Right hindlimb (tissue), 1 donor: ENCODE data around the gene MED12.
"Not testable (repeated sequence)": the region's sequence is repeated elsewhere in the genome, so short reads cannot be mapped to it uniquely, and the experiment has no call there.

Experiments used
- DNase-seq: peaks from one replicate; pipeline ENCODE4 v3.0.0-alpha.2; 2018

Gene MED12

DNA sequence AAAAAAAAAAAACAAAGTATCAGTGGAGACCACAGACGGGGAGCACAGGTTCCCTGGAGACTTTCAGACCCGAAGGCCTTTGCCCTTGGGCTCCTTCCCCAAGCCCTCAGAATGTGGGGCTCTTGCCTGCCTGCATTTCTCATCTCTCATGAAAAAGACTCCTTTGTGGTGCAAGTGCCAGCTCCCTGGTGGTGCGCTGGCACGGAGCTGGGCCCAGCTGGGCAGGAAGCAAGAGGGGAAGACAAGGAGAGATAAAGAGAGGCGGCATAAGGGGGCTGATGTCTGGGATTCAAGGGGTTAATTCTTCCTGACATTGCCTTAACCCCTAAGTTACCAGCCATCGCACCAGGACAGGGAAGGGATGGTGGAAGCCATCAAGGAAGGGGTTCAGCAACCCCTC lies 48.1 kb downstream of the MED12 start:
- DNase-seq, result no peak

DNA sequence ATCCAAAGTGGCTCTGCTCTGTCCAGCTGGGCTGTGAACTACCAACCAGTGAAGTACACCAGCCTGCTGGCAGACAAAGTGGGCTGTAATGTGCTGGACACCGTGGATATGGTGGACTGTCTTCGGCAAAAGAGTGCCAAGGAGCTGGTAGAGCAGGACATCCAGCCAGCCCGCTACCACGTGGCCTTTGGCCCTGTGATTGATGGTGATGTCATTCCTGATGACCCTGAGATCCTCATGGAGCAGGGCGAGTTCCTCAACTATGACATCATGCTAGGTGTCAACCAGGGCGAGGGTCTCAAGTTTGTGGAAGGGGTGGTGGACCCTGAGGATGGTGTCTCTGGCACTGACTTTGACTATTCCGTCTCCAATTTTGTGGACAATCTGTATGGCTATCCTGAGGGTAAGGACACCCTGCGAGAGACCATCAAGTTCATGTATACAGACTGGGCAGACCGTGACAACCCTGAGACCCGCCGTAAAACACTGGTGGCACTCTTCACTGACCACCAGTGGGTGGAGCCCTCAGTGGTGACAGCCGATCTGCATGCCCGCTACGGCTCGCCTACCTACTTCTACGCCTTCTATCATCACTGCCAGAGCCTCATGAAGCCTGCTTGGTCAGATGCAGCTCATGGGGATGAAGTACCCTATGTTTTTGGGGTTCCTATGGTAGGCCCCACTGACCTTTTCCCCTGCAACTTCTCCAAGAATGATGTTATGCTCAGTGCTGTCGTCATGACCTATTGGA lies 48.8 kb downstream of the MED12 start:
- DNase-seq, result no peak

DNA sequence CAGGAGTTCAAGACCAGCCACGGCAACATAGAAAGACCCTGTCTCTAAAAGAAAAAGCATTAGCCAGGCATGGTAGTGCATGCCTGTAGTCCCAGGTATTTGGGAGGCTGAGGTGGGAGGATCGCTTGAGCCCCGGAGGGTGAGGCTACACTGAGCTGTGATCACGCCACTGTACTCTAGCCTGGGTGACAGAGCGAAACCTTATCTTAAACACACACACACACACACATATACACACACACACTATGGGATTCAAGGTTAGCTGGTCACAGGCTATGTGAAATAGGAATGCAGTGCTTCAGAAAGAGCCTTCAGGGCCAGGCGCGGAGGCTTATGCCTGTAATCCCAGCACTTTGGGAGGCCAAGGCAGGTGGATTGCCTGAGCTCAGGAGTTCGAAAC lies 49.7 kb downstream of the MED12 start:
- no peak for DNase-seq

DNA sequence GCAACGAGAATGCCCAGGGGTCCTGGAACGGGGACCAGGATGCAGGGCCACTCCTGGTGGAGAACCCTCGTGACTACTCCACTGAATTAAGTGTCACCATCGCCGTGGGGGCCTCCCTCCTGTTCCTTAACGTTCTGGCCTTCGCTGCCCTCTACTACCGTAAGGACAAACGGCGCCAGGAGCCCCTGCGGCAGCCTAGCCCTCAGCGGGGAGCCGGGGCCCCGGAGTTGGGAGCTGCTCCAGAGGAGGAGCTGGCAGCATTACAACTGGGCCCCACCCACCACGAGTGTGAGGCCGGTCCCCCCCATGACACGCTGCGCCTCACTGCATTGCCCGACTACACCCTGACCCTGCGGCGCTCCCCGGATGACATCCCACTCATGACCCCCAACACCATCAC lies 51.2 kb downstream of the MED12 start:
- no peak for DNase-seq

DNA sequence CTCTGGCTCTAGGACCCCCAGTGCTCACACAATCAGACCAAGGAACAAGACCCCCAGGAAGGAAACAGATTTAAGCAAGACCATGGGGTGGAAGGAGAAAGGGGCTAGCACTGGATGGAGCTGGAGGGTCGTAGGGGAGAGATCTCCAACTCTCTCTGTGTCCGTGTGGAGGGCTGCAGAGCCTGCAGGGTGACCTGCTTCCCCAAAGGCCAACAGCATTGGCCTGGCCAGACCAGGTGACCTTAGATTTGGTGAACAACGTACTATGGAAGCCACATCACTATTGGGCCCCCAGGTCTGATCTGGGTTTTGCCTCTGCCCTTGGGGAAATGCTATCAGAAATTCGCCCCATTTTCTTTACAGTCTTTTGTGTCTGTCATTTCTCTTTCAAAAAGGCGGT lies 52.3 kb downstream of the MED12 start:
- DNase-seq, result no peak

DNA sequence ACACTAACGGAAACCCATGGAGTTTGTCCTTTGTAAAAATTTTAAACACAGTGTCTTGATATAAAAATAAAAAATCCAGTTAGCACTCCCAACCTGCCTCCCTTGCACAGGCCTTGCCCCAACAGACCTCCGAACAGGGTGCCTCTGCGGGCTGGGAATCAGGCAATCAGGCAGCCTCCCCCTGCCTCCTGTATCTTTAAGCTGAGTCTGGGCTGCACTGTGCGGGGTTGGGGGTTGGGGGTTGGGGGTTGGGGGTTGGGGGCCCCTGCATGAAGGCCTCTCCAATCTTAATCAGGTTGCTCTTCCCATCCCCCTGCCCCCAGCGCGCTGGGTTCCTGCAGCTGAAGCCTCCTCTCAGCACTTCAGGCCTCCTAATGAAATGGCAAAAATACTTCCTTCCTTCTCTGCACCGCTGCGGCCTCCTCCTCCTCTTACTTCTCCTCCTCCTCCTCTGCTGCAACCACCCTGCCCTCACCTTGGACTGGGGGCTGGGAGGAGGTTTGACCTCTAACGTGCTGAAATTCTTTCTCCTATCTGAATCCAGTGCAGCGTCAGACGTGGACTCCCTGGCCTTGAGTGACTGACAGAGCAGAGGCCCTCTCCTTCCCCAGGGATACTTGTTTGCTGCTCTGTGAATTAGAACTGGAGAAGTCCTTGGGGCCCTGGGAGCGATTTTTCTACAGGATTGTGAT lies 52.9 kb downstream of the MED12 start:
- no peak for DNase-seq

DNA sequence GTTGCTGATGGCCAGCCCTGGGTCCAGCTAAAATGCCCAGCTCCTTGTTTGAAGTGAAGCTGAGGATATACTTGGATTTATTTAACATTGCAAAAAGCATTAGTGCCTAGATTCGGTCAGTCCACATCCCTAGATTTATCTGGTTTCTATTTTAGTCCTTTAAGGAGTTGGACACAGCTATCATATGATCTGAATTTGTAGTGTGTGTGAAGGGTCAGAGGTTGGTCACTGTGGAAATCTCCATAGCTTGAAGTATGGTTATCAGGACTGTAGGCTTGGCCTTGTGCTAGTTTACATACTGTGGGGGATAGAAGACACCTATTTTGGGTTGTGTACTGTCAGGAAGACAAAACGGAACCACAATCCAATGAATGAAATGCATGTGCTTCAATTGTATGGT lies 55.0 kb downstream of the MED12 start:
- no peak for DNase-seq

DNA sequence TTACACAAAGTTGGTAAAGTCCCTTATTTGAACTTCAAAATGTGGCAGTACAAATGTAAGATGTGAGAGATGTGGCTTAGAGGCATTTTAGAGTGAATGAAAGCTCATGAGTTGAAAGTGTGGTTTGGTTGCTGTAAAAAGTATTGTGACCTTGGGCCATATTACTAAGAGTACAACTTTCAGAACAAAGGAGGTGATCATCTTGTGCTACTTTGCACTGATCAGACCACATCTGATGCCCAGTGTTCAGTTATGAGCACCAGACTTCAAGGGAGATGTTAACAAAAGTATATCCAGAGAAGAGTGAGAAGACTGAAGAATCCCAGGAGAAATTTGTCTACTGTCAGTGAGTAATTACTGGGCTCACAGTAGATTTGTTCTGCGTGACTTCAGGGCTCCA lies 56.4 kb downstream of the MED12 start:
- no peak for DNase-seq

DNA sequence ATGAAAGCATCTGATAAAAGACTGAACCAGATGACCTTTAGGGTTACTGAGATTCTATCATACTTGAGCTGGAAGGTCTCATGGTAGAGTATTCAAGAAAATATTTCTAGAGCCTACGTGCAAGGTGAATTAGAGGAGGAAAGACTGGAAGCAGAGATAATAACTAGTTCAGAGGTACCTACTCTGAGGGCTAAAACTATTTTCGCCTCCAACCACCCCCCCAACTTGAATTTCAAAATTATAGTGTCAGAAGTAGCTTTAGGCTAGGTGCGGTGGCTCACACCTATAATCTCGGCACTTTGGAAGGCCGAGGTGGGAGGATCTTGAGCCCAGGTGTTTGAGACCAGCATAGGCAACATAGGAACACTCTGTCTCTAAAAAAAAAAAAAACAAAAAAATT lies 57.1 kb downstream of the MED12 start:
- no peak for DNase-seq

DNA sequence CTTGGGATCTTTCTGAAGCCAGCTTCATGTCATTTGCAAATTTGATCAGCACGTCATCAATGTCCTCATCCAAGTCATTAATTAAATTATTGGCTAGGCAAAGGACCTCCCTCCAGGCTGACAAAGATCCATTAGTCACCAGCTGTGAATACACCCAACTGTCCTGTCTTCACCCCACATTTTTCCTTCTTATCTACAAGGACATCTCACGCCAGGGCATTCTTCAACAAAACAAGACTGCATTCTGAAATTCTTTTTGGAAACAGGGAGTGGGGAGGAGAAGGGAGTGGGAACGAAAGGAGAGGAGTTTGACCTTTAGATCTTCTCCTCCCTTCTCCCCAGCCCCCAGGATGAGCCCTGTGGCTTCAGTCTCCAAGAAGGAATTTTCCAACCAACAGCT lies 58.9 kb downstream of the MED12 start:
- no peak for DNase-seq

DNA sequence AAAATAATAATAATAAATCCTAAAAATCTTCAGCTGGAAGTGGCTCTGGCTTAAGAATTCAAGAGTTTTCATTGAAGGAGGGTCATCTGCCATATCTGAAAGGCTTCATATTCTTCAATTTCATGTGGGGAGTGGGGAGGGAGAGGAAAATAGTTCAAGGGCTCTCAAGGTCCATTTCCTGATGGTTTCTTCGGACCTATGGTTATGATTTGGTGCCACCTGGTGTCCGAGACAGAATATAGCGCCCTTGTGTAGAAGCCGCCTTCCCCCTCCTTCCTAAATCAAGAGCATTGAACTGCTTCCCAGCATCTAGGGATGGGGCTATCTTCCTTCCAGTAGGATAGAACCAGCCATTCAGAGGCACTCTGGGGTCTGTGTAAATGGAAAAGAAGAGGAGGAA lies 60.5 kb downstream of the MED12 start:
- DNase-seq, result peak; percentile 57

DNA sequence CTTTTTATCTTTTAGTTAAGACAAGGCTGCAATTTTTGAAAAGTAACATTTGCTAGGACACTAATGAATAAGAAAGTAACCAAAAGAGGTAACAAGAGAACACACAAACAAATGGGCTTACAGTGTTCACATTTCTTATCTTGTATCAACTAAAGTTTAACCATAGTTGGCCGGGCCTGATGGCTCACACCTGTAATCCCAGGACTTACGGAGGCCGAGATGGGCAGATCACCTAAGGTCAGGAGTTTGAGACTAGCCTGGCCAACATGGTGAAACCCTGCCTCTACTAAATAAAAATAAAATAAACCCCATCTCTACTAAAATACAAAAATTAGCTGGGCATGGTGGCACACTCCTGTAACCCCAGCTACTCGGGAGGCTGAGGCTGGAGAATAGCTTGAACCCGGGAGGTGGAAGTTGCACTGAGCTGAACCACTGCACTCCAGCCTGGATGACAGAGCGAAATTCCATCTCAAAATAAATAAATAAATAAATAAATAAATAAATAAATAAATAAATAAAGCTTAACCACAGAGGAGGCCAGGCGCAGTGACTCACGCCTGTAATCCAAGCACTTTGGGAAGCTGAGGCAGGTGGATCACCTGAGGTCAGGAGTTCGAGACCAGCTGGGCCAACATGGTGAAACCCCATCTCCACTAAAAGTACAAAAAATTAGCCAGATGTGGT lies 62.3 kb downstream of the MED12 start:
- DNase-seq, result not testable (repeated sequence)

DNA sequence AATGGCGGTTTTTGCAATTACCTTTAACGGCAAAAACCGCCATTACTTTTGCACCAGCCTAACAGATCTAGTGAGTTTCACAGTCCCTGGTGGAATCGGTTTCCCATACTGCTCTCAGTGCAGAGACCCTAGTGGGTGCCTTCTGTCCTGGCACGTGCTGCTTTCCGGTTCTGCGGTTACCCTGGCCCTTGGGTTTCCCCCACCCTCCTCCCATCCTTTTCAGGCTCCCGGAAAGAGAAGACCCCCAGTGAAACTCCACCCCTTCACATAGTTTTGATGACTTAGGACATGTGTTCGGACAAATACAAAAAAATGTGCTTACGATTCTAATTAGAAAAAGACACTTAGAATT lies 63.1 kb downstream of the MED12 start:
- DNase-seq, result no peak

DNA sequence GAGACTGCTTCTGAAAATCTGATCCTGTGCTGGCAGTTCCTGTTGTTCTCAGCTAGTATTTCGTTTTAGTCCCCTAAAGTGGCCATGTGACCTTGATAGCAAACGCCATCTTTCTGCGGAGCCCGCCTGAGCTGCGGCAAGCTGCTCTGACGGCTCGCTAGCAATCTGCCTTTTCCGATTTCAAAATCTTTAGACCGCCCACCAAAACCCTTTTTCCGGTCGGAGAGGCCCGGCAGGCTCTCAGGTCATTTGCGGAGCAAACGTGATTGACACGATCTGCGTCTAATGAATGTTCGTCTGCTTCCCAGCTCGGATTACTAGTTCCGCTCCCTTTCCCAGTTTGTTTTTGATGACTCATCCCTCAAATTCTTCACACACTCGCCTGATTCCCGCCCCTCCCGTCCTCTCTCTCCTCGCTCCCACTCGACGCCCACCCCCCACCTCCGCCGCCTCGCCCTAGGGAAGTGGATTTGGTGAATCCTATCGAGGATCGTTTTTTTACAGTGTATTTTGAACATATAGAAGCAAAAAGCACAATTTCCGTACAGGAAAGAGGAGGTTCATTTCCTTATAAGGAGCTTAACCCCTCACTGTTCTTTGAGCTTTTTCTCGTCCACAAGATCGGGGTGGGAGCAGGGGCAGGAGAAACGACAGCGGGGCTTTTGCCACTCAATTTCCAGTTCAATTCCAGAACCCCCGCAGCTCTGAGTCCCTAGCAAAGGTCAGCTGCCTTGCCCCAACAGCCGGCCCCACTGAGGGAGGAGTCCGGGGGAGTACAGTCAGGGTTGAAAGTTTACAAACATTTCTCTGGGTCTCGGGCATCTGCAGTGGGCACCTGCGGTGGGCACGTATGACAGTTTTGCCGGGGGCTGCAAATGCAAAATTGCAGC lies 63.8 kb downstream of the MED12 start:
- DNase-seq, result peak; percentile 93

DNA sequence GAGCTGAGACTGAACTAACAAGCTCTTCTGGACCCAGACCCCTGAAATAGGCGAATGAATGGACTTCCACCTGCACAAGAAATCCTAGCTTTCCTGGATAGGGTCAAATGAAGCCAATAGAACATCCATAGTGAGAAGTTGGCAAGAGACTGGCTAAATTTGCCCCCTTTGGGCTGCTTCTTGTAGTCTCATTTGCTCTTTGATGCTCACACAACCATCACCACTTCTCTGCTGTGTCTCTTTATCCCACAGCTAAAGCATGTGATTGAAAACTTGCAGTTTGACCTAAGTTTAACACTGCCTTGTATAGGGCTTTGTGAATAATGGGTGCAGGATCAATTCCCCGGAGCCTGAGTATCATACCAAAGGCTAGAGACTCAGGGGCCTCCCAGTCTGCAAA lies 64.5 kb downstream of the MED12 start:
- DNase-seq, result no peak

DNA sequence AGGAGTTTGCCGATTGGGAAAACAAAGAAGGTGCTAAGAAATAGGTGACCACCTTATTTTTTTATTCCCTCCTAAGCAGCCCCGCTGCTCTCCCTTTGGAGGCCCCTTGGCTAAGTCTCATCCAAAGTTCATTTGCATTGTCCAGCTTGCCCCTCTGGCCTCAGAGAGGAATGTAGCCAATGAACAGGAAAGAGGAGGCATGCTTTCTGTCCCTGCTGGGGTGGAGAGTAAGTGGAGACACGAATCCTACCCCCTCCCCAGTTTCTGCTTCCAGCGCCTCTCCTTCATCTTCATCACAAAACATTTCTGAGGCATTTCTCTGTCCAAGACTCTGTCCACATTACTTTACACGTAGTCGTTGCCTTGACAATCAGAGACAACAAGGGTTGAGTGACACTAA lies 64.9 kb downstream of the MED12 start:
- DNase-seq, result peak; percentile 44

DNA sequence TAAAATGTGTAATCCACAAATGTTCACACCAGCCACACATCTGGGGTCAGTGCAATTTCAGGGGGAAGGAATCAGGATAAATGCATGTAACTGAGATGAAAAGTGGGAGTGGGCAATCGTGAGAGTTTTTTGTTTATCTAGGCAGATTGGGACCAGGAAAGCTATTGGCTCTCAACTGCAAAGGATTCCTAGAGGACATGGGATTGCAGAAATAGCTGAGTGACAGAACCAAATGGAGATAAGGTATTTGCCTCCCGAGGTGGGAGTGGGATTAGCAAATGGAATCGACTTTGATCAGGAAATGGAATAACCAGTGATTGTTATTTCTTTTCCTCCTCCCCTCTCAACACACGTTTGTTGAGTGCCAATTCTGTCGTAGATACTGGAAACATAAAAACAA lies 65.7 kb downstream of the MED12 start:
- DNase-seq, result no peak

DNA sequence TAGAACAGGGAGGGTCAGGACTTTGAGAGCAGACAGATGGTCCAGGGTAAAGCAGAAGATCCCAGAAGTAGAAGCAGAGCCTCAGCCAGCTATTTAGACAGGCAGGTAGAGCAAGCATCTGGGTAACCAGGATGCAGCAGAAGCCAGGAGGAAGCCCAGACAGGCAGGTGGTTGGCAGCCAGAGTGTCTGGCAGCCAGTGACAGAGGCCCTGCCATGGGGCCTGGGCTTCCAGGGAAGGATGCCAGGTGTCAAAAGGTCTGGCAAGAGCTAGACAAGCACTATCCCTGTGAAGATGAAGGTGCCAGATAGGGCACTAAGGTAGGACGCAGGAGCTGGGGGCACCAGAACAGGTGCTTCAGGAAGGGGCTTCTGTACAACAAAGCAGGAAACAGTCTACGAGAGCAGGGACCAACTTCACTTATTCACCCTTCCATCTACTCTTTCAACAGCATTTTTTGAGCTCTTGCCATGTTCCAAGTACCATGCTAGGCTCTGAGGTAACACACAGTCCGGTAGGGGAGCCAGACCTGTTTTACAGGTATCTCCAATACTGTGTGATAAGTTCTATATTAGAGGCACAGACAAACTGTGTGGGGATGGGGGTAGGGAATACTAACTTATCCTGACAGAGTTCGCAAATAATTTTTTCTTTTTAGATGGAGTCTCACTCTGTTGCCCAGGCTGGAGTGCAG lies 66.6 kb downstream of the MED12 start:
- no peak for DNase-seq

DNA sequence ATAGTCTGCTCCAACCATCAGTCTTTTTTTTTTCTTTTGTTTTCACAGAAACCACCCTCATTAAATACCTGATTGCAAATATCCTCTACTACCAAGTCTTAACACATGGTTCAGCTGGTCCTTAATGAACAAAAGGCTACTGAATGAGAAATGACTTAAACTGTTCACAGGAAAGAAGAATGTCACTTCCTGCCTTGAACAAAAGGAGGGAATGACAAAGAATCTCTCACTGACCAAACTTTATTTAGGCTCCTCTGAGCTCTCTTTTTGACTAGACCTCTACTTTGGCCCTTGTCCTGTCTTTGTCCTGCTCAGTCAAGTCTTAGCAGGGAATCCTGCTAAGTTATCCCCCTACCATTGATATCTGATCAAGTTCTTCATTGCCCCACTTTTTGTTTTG lies 72.9 kb downstream of the MED12 start:
- no peak for DNase-seq
